ENCODE results near the gene PLA2G4C. TPM values are rescaled to one million over a fixed set of nuclear protein-coding genes. Genes with fewer than 3 reads are reported as not detected.

PLA2G4C gene, protein sequence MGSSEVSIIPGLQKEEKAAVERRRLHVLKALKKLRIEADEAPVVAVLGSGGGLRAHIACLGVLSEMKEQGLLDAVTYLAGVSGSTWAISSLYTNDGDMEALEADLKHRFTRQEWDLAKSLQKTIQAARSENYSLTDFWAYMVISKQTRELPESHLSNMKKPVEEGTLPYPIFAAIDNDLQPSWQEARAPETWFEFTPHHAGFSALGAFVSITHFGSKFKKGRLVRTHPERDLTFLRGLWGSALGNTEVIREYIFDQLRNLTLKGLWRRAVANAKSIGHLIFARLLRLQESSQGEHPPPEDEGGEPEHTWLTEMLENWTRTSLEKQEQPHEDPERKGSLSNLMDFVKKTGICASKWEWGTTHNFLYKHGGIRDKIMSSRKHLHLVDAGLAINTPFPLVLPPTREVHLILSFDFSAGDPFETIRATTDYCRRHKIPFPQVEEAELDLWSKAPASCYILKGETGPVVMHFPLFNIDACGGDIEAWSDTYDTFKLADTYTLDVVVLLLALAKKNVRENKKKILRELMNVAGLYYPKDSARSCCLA
- under 1 TPM; 0.65 to 0.72 TPM for total RNA-seq

GRCh38 chr19:48110350-48110966 lies at the start of gene PLA2G4C:
Gene PLA2G4C, minus strand, starts transcription at chr19:48110817. Its CDS starts 4,288 bp downstream, at chr19:48106529.
- ATAC-seq (ENCODE audit: low read depth) (peak; percentile 84), DNase-seq (peak; percentile 85)
- Mint-ChIP-seq H3K4me1 (peaks cover 9% of the 10 kb centered on the region), H3K9me3 (no peaks in the 10 kb centered on the region), H3K4me3 (peak within 1 kb of the TSS; percentile 71), H3K27ac (no peak within 1 kb of the TSS), H3K27me3 (peaks cover 2% of the 10 kb centered on the region), H3K36me3 (peaks cover 2% of the 10 kb centered on the region)
- POLR2A ChIA-PET, result interaction anchor here (0.6 to 1.2 kb wide), 3 partner anchors 59 to 139 kb away, joined by 3 read pairs; no protein-coding TSS in a partner anchor

- Mint-ChIP-seq H3K27me3 (no peaks in the 10 kb centered on the region), H3K9me3 (no peaks in the 10 kb centered on the region), H3K27ac (no peak overlapping the region), H3K4me3 (no peak overlapping the region), H3K4me1 (no peaks in the 10 kb centered on the region), H3K36me3 (peaks cover 32% of the 10 kb centered on the region)
- no peak for ATAC-seq (ENCODE audit: low read depth)
- POLR2A ChIA-PET, result interaction anchor here (0.7 kb wide), 1 partner anchor 51 kb away, joined by 3 read pairs; no protein-coding TSS in a partner anchor
- no peak for DNase-seq
These were observed 47.7 kb upstream of the PLA2G4C start for GRCh38 chr19:48158210-48158790.

DNA sequence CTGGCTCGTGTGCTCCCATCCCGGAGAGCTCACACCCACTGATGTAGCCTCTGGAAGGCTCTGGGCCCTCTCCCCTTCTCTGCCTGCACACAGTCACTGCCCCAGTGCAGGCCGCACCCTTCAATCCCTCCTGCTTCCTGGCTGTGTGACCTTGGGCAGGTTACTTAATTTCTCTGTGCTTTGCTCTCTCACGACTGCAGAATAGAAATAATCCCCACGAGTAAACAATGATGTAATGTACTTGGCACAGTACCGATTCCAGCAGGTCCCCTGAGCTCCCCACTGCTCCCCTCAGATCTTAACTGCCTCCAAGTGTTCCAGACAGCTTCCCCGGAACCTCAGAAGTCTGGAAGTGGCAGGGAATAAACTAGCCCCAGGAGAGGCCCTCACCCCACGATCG lies 43.4 kb upstream of the PLA2G4C start:
- POLR2A ChIA-PET, result no interaction called here
- no peaks in the 10 kb centered on the region for H3K9me3 Mint-ChIP-seq
- DNase-seq, result no peak
- no peak overlapping the region for H3K4me3 Mint-ChIP-seq
- no peaks in the 10 kb centered on the region for H3K4me1 Mint-ChIP-seq
- peaks cover 14% of the 10 kb centered on the region for H3K36me3 Mint-ChIP-seq
- H3K27me3 Mint-ChIP-seq, result no peaks in the 10 kb centered on the region
- H3K27ac Mint-ChIP-seq, result no peak overlapping the region
- no peak for ATAC-seq (ENCODE audit: low read depth)

DNA sequence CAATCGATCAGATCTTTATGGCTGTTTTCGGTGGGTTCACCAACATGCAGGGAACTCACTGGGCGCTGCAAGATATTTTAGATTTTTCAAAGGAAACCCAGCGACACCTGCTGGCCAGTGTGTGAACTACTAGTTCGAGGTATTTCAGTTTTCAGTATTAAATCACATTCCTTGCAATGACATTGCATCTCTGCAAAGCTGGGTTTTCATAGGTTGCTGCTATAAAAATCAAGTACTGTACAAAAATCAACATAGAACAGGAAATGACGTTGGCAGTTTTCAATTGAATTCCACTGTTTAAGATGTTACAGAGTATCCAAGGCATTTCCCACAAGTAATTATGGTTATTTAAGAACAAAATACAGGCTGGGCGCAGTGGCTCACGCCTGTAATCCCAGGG lies 41.9 kb upstream of the PLA2G4C start:
- peak; percentile 39 for ATAC-seq (ENCODE audit: low read depth)
- H3K36me3 Mint-ChIP-seq, result peaks cover 6% of the 10 kb centered on the region
- H3K9me3 Mint-ChIP-seq, result no peaks in the 10 kb centered on the region
- peak overlapping the region; percentile 14 for H3K27ac Mint-ChIP-seq
- no peaks in the 10 kb centered on the region for H3K4me1 Mint-ChIP-seq
- no peak overlapping the region for H3K4me3 Mint-ChIP-seq
- DNase-seq, result peak; percentile 68
- no peaks in the 10 kb centered on the region for H3K27me3 Mint-ChIP-seq
- POLR2A ChIA-PET, result interaction anchor here (0.7 kb wide), 1 partner anchor 22 kb away, joined by 3 read pairs; no protein-coding TSS in a partner anchor

- POLR2A ChIA-PET, result no interaction called here
- ATAC-seq (ENCODE audit: low read depth) (no peak), DNase-seq (no peak)
- no peaks in the 10 kb centered on the region for H3K4me1 Mint-ChIP-seq
- H3K36me3 Mint-ChIP-seq, result peaks cover 3% of the 10 kb centered on the region
- no peaks in the 10 kb centered on the region for H3K27me3 Mint-ChIP-seq
- no peaks in the 10 kb centered on the region for H3K9me3 Mint-ChIP-seq
- H3K4me3 Mint-ChIP-seq, result no peak overlapping the region
- no peak overlapping the region for H3K27ac Mint-ChIP-seq
These were observed 38.8 kb upstream of the PLA2G4C start for GRCh38 chr19:48149430-48149829.

DNA sequence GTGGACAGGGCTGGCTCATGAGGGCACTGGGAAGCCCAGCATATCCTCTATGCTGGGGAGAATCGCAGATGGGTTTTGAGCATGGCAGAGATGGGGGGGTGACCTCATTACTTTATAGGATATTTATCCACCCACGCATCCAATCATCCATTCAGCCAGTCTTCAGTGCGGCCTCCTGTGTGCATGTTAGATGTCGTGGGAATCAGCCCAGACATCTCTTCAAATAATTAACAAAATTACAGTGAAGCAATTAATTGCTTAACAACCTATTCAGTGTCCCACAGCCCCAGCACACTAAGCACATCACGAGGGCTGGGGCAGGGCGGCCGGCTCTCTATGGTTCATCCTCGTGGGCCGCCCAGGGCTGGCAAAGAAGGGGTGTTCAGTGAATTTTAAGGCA lies 38.0 kb upstream of the PLA2G4C start:
- no peak overlapping the region for H3K27ac Mint-ChIP-seq
- no peak overlapping the region for H3K4me3 Mint-ChIP-seq
- no peak for DNase-seq
- no peaks in the 10 kb centered on the region for H3K4me1 Mint-ChIP-seq
- peaks cover 6% of the 10 kb centered on the region for H3K36me3 Mint-ChIP-seq
- no peak for ATAC-seq (ENCODE audit: low read depth)
- H3K27me3 Mint-ChIP-seq, result no peaks in the 10 kb centered on the region
- no peaks in the 10 kb centered on the region for H3K9me3 Mint-ChIP-seq
- POLR2A ChIA-PET, result no interaction called here

GRCh38 chr19:48147597-48148175 lies 37.1 kb upstream of the PLA2G4C start:
- POLR2A ChIA-PET, result interaction anchor here (0.6 kb wide), 1 partner anchor 40 kb away, joined by 3 read pairs; no protein-coding TSS in a partner anchor
- no peak overlapping the region for H3K4me3 Mint-ChIP-seq
- no peak overlapping the region for H3K27ac Mint-ChIP-seq
- H3K9me3 Mint-ChIP-seq, result no peaks in the 10 kb centered on the region
- ATAC-seq (ENCODE audit: low read depth) (no peak), DNase-seq (no peak)
- H3K27me3 Mint-ChIP-seq, result no peaks in the 10 kb centered on the region
- peaks cover 6% of the 10 kb centered on the region for H3K36me3 Mint-ChIP-seq
- no peaks in the 10 kb centered on the region for H3K4me1 Mint-ChIP-seq

DNA sequence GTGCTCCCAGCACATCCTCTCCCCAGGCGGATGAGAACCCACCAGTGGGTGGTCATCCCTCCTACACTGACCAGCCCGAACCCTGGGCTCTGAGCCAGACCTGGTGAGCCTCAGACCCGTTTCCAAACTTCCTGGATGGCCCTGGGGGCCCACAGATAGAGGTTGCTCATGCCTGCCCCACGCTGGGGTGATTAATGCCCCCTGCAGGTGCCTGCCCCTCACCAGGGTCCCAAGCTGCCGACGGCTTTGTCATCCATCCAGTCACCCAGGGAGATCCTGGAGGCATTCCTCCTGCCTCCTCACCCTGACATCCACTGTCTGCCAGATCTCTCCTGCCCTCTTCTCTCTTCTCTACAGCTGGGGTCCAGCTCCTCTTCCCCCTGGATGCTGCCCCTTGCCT lies 28.4 kb upstream of the PLA2G4C start:
- POLR2A ChIA-PET, result no interaction called here
- DNase-seq, result no peak
- no peaks in the 10 kb centered on the region for H3K9me3 Mint-ChIP-seq
- no peak overlapping the region for H3K4me3 Mint-ChIP-seq
- no peaks in the 10 kb centered on the region for H3K4me1 Mint-ChIP-seq
- H3K36me3 Mint-ChIP-seq, result peaks cover 13% of the 10 kb centered on the region
- no peaks in the 10 kb centered on the region for H3K27me3 Mint-ChIP-seq
- ATAC-seq (ENCODE audit: low read depth), result no peak
- peak overlapping the region; percentile 52 for H3K27ac Mint-ChIP-seq

GRCh38 chr19:48137411-48137810 lies 26.8 kb upstream of the PLA2G4C start:
- POLR2A ChIA-PET, result no interaction called here
- no peak for DNase-seq
- ATAC-seq (ENCODE audit: low read depth), result no peak
- Mint-ChIP-seq H3K4me1 (no peaks in the 10 kb centered on the region), H3K27ac (no peak overlapping the region), H3K36me3 (peaks cover 13% of the 10 kb centered on the region), H3K27me3 (no peaks in the 10 kb centered on the region), H3K4me3 (no peak overlapping the region), H3K9me3 (no peaks in the 10 kb centered on the region)

- peaks cover 17% of the 10 kb centered on the region for H3K36me3 Mint-ChIP-seq
- ATAC-seq (ENCODE audit: low read depth) (no peak), DNase-seq (no peak)
- no peak overlapping the region for H3K27ac Mint-ChIP-seq
- no peaks in the 10 kb centered on the region for H3K4me1 Mint-ChIP-seq
- POLR2A ChIA-PET, result no interaction called here
- no peaks in the 10 kb centered on the region for H3K27me3 Mint-ChIP-seq
- H3K4me3 Mint-ChIP-seq, result no peak overlapping the region
- no peaks in the 10 kb centered on the region for H3K9me3 Mint-ChIP-seq
These were observed 25.9 kb upstream of the PLA2G4C start for GRCh38 chr19:48136547-48136946.

GRCh38 chr19:48135411-48135810 lies 24.8 kb upstream of the PLA2G4C start:
- Mint-ChIP-seq H3K27ac (no peak overlapping the region), H3K4me3 (no peak overlapping the region), H3K4me1 (no peaks in the 10 kb centered on the region), H3K27me3 (no peaks in the 10 kb centered on the region), H3K36me3 (peaks cover 22% of the 10 kb centered on the region), H3K9me3 (no peaks in the 10 kb centered on the region)
- DNase-seq (no peak), ATAC-seq (ENCODE audit: low read depth) (no peak)
- POLR2A ChIA-PET, result no interaction called here

DNA sequence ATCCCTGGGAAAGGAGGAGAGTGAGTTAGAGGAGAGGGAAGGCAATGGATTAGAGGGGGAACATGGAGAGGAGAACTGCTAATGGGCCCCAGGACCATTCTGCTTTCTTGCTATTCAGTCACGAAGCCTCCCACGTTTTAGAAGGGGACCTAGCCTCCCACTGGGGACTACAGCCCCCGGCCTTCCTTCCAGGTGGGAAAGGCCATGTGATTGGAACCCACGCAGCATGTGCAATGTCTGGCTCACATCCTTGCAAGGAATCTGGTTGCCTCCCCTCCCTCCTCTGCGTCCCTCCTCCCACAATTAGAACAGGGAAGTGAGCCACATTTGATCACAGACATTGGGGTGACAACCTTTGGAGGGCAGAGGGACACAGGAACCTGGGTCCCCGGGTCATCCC lies 22.5 kb upstream of the PLA2G4C start:
- no peaks in the 10 kb centered on the region for H3K27me3 Mint-ChIP-seq
- H3K4me1 Mint-ChIP-seq, result no peaks in the 10 kb centered on the region
- ATAC-seq (ENCODE audit: low read depth), result no peak
- no peak for DNase-seq
- no peaks in the 10 kb centered on the region for H3K9me3 Mint-ChIP-seq
- no peak overlapping the region for H3K27ac Mint-ChIP-seq
- POLR2A ChIA-PET, result no interaction called here
- H3K4me3 Mint-ChIP-seq, result no peak overlapping the region
- H3K36me3 Mint-ChIP-seq, result peaks cover 31% of the 10 kb centered on the region

GRCh38 chr19:48127561-48127960 lies 16.9 kb upstream of the PLA2G4C start:
- POLR2A ChIA-PET, result interaction anchor here (0.6 kb wide), 1 partner anchor 1570 kb away, joined by 4 read pairs; no protein-coding TSS in a partner anchor
- H3K27me3 Mint-ChIP-seq, result no peaks in the 10 kb centered on the region
- peaks cover 52% of the 10 kb centered on the region for H3K36me3 Mint-ChIP-seq
- no peaks in the 10 kb centered on the region for H3K4me1 Mint-ChIP-seq
- H3K9me3 Mint-ChIP-seq, result no peaks in the 10 kb centered on the region
- DNase-seq, result no peak
- no peak overlapping the region for H3K4me3 Mint-ChIP-seq
- no peak overlapping the region for H3K27ac Mint-ChIP-seq
- ATAC-seq (ENCODE audit: low read depth), result no peak
